ENCODE data around the gene TECPR1.

Gene TECPR1

GRCh38 chr7:98248156-98248555 is 3.9 kb downstream of the TECPR1 start:
- no peak for FAIRE-seq

- no peak for FAIRE-seq
These were observed 7.2 kb downstream of the TECPR1 start for GRCh38 chr7:98244871-98245270.

- no peak for FAIRE-seq
These were observed 9.1 kb downstream of the TECPR1 start for GRCh38 chr7:98242934-98243333.

- no peak for FAIRE-seq
These were observed 9.7 kb downstream of the TECPR1 start for GRCh38 chr7:98242342-98242741.

- no peak for FAIRE-seq
These were observed 10.3 kb downstream of the TECPR1 start for GRCh38 chr7:98241674-98242241.

- FAIRE-seq: no peak
These were observed 10.9 kb downstream of the TECPR1 start for GRCh38 chr7:98240961-98241673.

- FAIRE-seq: no peak
These were observed 13.1 kb downstream of the TECPR1 start for GRCh38 chr7:98238976-98239375.

- no peak for FAIRE-seq
These were observed 14.0 kb downstream of the TECPR1 start for GRCh38 chr7:98238076-98238475.

GRCh38 chr7:98236355-98237185 is 15.5 kb downstream of the TECPR1 start:
- FAIRE-seq: no peak

GRCh38 chr7:98235901-98236300 is 16.1 kb downstream of the TECPR1 start:
- no peak for FAIRE-seq

- FAIRE-seq: no peak
These were observed 17.4 kb downstream of the TECPR1 start for GRCh38 chr7:98234429-98235147.

GRCh38 chr7:98233219-98234070 is 18.6 kb downstream of the TECPR1 start:
- no peak for FAIRE-seq

- FAIRE-seq: no peak
These were observed 19.2 kb downstream of the TECPR1 start for GRCh38 chr7:98232799-98233198.

- no peak for FAIRE-seq
These were observed 19.8 kb downstream of the TECPR1 start for GRCh38 chr7:98232263-98232585.

- no peak for FAIRE-seq
These were observed 20.4 kb downstream of the TECPR1 start for GRCh38 chr7:98231493-98232262.

GRCh38 chr7:98230746-98231471 is 21.1 kb downstream of the TECPR1 start:
- FAIRE-seq: no peak

- no peak for FAIRE-seq
These were observed 21.9 kb downstream of the TECPR1 start for GRCh38 chr7:98229991-98230745.

GRCh38 chr7:98229441-98229840 is 22.6 kb downstream of the TECPR1 start:
- no peak for FAIRE-seq

GRCh38 chr7:98228801-98229200 is 23.2 kb downstream of the TECPR1 start:
- FAIRE-seq: no peak

GRCh38 chr7:98227939-98228338 is 24.1 kb downstream of the TECPR1 start:
- no peak for FAIRE-seq
